GM19351 (cell line): ENCODE data around the gene PCDHA11.
"Not testable (repeated sequence)": the region's sequence is repeated elsewhere in the genome, so short reads cannot be mapped to it uniquely, and the experiment has no call there.

ENCODE experiments used
- ATAC-seq: cut with Tn5 transposase; IDR thresholded peaks from one replicate; pipeline ENCODE4 v1.9.1; 2021; ENCODE audit warnings: mild to moderate bottlenecking, moderate library complexity; ENCODE audit not compliant: unreplicated experiment

Gene PCDHA11

DNA sequence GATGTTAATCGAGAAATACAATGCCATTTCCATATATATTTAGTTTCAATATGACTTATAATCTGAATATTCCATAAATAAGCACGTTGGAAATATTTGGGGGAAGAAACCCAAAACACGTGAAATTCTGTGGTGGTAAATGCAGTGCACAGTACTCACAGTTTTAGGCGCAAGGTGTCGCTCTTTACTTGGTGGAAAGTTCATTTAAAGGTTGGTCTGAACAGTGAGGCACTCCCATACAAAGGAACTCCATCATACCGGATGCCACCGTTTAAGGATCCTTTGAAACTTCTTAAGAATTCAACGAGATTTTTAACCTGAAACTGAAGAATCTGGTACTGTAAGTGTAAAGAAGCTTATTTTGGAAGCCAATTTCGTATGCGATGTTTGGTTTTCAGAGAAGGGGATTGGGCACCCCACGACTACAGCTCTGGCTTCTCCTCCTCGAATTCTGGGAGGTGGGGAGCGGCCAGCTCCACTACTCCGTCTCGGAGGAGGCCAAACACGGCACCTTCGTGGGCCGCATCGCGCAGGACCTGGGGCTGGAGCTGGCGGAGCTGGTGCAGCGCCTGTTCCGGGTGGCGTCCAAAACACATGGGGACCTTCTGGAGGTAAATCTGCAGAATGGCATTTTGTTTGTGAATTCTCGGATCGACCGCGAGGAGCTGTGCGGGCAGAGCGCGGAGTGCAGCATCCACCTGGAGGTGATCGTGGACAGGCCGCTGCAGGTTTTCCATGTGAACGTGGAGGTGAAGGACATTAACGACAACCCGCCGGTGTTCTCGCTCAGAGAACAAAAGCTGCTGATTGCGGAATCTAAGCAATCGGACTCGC is at the start of gene PCDHA11:
Gene PCDHA11, plus strand, starts transcription at position 237 of the 834 bp plus-strand sequence. Its CDS starts 147 bp downstream, at position 384.
- no peak for ATAC-seq

GRCh38 chr5:140821375-140822280 is 47.1 kb upstream of the PCDHA11 start, which contains the start of gene PCDHA5:
PCDHA5 (plus strand) TSS chr5:140821613.
- no peak for ATAC-seq

DNA sequence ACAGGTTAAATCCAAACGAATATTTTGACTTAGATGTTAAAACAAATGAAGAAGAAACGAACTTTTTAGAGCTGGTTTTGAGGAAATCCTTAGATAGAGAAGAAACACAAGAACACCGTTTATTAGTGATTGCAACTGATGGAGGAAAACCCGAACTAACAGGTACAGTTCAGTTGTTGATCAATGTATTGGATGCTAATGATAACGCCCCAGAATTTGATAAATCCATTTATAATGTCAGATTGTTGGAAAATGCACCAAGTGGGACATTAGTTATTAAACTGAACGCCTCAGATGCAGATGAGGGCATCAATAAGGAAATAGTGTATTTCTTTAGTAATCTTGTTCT is 46.5 kb upstream of the PCDHA11 start:
- ATAC-seq: no peak

GRCh38 chr5:140822969-140823368 is 45.8 kb upstream of the PCDHA11 start:
- ATAC-seq: not testable (repeated sequence)

DNA sequence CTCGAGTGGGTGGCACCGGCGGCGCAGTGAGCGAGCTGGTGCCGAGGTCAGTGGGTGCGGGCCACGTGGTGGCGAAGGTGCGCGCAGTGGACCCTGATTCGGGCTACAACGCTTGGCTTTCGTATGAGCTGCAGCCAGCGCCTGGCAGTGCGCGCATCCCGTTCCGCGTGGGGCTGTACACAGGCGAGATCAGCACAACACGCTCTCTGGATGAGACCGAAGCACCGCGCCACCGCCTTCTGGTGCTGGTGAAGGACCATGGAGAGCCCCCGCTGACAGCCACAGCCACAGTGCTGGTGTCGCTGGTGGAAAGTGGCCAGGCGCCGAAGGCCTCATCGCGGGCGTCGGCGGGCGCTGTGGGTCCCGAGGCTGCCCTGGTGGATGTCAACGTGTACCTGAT is 45.3 kb upstream of the PCDHA11 start:
- no peak for ATAC-seq

DNA sequence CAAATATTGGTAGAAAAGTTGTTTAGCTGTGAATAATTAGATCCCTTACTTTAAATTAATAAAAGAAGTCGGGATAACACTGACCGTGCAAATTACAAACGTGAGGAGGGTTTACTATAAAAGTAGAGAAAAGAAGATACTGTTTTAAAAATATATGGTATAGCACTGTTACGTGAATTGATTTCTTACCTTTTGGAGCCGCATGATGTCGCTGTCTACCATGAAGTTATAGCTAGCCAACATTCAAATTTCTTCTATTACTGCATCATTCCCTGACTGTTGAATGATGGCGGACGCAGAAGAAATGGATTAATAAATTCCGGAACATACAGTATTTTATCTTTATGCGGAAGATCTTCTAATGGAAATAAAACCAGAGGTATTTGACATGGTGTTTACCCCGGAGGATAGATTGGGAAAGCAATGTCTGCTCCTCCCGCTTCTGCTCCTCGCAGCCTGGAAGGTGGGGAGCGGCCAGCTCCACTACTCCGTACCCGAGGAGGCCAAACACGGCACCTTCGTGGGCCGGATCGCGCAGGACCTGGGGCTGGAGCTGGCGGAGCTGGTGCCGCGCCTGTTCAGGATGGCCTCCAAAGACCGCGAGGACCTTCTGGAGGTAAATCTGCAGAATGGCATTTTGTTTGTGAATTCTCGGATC is 40.9 kb upstream of the PCDHA11 start, which contains the start of gene PCDHA6:
Gene PCDHA6, plus strand, starts transcription at position 257 of the 658 bp plus-strand sequence. Its CDS starts 132 bp downstream, at position 389.
- no peak for ATAC-seq

- no peak for ATAC-seq
Measured at GRCh38 chr5:140828362-140828737, 40.4 kb upstream of the PCDHA11 start.

- ATAC-seq: not testable (repeated sequence)
Measured at GRCh38 chr5:140829511-140830501, 39.0 kb upstream of the PCDHA11 start.

DNA sequence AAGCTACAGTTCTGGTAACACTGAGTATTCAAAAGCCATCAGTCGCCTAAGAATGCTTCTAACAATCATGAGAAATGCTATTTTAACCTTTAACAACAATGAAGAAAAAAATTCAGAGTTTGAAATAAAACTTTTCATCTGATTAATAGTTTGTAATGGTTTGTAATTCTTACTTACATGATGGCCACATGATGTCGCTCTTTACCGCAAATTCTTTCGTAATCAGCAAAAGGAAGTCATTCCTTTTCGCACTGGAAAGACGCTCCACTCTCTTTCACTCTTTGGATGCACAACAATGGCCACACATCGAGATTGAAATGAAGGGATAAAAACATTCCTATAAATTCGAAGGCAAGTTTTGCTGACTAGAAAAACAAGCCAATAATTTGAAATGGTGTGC is 34.8 kb upstream of the PCDHA11 start, which contains the start of gene PCDHA7:
Gene PCDHA7, plus strand, starts transcription at position 277 of the 400 bp plus-strand sequence. Its CDS starts 115 bp downstream, at position 392.
- no peak for ATAC-seq

- ATAC-seq: not testable (repeated sequence)
Measured at GRCh38 chr5:140834439-140835008, 34.2 kb upstream of the PCDHA11 start.

DNA sequence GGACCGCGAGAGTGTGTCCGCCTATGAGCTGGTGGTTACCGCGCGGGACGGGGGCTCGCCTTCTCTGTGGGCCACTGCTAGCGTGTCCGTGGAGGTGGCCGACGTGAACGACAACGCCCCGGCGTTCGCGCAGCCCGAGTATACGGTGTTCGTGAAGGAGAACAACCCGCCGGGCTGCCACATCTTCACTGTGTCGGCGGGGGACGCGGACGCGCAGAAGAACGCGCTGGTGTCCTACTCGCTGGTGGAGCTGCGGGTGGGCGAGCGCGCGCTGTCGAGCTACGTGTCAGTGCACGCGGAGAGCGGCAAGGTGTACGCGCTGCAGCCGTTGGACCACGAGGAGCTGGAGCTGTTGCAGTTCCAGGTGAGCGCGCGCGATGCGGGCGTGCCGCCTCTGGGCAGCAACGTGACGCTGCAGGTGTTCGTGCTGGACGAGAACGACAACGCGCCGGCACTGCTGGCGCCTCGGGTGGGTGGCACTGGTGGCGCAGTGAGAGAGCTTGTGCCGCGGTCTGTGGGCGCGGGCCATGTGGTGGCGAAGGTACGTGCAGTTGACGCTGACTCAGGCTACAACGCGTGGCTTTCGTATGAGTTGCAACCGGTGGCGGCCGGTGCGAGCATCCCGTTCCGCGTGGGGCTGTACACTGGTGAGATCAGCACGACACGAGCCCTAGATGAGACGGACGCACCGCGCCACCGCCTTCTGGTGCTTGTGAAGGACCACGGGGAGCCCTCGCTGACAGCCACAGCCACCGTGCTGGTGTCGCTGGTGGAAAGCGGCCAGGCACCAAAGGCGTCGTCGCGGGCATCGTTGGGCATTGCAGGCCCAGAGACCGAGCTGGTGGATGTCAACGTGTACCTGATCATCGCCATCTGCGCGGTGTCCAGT is 32.9 kb upstream of the PCDHA11 start:
- ATAC-seq: no peak

DNA sequence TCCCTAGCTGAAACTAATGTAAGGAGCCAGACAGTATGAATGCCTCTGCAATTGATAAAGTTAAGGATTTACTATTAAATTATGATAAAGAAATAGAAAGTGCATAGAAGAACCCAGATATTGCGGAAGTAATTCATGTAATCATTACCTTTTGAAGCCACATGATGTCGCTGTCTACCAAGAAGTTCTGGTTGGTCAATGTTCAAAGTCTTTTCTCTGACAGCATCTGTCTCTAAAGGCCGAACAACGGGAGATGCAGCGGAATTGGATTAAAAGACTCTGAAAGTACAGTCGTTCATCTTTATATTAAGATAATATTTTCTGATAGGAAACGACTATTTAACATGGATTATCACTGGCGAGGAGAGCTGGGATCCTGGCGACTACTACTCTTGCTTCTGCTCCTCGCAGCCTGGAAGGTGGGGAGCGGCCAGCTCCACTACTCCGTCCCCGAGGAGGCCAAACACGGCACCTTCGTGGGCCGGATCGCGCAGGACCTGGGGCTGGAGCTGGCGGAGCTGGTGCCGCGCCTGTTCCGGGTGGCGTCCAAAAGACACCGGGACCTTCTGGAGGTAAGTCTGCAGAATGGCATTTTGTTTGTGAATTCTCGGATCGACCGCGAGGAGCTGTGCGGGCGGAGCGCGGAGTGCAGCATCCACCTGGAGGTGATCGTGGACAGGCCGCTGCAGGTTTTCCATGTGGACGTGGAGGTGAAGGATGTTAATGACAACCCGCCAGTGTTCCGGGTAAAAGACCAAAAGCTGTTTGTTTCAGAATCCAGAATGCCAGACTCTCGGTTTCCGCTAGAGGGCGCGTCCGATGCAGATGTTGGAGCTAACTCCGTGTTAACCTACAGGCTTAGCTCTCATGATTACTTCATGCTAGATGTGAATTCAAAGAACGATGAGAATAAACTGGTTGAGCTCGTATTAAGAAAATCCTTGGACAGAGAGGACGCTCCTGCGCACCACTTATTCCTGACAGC is 27.5 kb upstream of the PCDHA11 start, which contains the start of gene PCDHA8:
Gene PCDHA8, plus strand, starts transcription at position 210 of the 985 bp plus-strand sequence. Its CDS starts 135 bp downstream, at position 345.
- ATAC-seq: no peak

- no peak for ATAC-seq
Measured at GRCh38 chr5:140842798-140843733, 25.7 kb upstream of the PCDHA11 start.

DNA sequence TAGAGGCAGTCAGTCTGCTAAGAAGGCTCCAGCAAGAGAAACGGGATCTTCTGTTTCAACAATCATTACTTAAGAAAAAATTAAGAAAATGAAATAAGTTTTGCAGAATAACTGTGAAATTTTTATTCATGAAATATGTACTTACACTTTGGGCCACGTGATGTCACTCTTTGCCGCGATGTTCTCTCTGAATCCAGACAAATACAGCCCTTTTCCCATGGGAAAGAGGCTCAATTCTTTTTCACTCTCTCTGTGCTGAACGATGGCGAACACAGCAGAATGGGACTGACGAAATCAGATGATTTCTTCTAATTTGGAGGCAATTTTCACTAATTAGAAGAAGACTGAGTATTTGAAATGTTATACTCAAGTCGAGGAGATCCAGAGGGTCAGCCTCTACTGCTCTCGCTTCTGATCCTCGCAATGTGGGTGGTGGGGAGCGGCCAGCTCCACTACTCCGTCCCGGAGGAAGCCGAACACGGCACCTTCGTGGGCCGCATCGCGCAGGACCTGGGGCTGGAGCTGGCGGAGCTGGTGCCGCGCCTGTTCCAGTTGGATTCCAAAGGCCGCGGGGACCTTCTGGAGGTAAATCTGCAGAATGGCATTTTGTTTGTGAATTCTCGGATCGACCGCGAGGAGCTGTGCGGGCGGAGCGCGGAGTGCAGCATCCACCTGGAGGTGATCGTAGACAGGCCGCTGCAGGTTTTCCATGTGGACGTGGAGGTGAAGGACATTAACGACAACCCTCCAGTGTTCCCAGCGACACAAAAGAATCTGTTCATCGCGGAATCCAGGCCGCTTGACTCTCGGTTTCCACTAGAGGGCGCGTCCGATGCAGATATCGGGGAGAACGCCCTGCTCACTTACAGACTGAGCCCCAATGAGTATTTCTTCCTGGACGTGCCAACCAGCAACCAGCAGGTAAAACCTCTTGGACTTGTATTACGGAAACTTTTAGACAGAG is 20.3 kb upstream of the PCDHA11 start, which contains the start of gene PCDHA9:
Gene PCDHA9, plus strand, starts transcription at position 244 of the 964 bp plus-strand sequence. Its CDS starts 114 bp downstream, at position 358.
- ATAC-seq: not testable (repeated sequence)
